Hematopoietic multipotent progenitor cell treated with erythropoietin and hydrocortisone succinate and interleukin-3 and kit ligand, for 4 days (in vitro differentiated cells): ENCODE results near the gene PNPLA1.

Source experiments
- DNase-seq: peaks from one replicate; pipeline ENCODE4 v3.0.0-alpha.2; 2015

The PNPLA1 gene

GRCh38 chr6:36285797-36286196, 15.9 kb downstream of the PNPLA1 start:
- DNase-seq: no peak

DNA sequence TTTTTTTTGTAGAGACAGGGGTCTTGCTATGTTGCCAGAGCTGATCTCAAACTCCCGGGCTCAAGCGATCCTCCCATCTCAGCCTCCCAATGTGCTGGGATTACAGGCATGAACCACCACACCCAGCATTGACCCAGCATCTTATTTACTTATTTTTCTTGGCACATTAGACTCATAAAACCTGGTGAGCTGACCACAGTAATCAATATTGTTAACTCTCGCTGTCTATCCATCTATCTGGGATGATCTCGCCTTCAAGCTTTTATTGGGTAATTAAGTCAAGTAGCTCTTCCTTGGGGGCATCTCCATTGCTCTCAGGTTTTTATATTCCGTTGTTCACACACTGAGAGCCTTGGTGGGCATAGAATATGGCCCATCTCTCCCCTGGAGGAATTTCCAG, 17.0 kb downstream of the PNPLA1 start:
- no peak for DNase-seq

- DNase-seq: no peak
Measured at GRCh38 chr6:36289281-36289878, 19.5 kb downstream of the PNPLA1 start.

DNA sequence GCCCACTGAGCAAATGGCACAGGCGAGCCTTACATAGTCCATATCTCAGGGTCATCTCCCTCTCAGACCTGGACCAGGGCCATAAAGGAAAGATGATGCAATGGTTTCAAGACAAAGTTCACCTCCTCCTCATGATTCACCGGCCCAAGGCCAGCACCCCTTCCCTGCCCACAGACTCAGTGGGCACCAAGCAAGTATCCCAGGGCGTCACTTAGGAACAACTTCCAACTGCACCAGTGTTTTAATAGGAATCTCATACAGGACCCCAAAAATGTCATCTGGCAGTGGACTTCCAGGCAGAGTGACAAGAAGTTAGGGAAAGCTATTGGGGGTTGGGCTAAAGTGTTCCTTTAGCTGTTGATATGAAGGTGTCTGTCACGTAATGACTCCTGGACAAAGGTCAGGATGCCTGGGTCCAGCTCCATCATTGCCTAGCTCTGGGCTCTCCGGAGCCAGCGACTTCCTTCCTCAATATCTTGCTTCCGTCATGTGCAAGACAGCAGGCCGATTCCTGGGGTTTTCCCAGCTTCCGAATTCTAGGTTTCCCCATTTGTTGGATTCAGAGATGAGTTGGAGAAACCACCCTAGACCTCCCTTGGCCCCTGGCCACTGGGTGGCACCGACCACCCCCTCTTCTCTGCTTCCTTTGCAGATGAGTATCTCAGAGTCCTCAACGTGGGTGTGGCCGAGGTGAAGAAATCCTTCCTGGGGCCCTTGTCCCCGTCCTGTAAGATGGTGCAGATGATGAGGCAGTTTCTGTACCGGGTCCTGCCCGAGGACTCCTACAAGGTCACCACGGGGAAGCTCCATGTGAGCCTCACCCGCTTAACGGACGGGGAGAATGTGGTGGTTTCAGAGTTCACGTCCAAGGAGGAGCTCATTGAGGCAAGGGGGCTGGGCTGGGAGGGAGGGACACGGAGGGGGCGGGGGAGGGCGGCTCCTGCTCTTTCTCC, 21.1 kb downstream of the PNPLA1 start:
- peak; percentile 76 for DNase-seq

DNA sequence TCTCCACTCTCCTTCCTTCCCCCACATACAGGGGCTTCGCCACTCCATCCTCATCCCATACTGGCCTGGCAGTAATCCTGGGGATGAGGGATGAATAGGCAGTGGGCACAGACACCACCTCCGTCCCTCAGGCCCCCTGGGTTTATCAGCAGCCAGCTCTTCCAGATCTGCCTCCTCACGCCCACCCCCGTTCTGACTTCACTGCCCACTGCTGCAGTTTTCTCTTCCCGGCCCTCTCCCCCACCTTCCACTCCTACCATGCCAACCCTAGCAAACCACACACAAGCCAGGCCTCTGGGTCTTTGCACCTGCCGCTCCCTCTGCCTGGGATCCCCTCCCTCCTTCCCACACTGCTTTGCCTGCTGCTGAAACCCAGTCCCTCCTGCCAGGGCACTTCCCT, 22.3 kb downstream of the PNPLA1 start:
- DNase-seq: no peak

GRCh38 chr6:36296240-36296639, 26.4 kb downstream of the PNPLA1 start:
- DNase-seq: no peak

DNA sequence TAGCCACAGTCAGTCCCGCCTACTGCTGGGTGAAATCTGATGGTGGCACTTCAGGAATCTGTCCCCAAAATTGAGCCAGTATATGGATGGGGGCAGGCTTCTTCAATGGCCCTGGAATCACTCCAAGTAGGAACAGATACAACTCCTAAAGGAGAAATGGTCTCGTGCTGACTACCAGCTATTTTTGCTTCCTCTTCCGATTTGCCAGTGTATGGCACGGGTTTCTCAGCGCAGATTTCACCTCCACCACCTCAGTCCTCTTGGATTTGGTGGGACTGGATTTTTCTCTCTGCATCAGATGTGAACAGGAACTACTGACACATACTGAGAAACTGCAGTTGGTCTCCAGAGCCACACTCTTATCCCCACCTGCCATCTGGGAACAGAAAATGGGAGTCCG, 27.2 kb downstream of the PNPLA1 start:
- no peak for DNase-seq

DNA sequence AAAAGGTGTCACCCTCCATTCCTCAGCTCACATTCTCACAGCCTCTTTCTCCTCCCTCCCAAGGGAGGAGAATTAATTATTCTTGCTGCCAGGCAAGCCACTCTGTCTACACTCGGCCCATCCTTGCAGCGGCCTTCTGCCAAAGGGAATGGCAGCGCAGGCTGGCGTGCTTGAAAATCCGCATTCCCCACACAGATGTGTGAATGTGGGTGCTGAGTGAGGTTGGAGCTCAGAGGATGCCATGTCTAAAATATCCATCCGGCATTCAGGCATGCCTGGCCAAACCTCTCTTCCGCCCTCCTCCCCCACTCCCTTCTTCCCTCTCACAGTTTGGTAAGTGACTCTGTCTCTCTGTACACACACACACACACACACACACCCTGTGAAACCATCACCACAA, 27.7 kb downstream of the PNPLA1 start:
- no peak for DNase-seq

GRCh38 chr6:36298027-36298426, 28.2 kb downstream of the PNPLA1 start:
- DNase-seq: no peak

GRCh38 chr6:36301085-36301658, 31.3 kb downstream of the PNPLA1 start:
- DNase-seq: no peak

GRCh38 chr6:36301781-36302180, 31.9 kb downstream of the PNPLA1 start:
- no peak for DNase-seq

DNA sequence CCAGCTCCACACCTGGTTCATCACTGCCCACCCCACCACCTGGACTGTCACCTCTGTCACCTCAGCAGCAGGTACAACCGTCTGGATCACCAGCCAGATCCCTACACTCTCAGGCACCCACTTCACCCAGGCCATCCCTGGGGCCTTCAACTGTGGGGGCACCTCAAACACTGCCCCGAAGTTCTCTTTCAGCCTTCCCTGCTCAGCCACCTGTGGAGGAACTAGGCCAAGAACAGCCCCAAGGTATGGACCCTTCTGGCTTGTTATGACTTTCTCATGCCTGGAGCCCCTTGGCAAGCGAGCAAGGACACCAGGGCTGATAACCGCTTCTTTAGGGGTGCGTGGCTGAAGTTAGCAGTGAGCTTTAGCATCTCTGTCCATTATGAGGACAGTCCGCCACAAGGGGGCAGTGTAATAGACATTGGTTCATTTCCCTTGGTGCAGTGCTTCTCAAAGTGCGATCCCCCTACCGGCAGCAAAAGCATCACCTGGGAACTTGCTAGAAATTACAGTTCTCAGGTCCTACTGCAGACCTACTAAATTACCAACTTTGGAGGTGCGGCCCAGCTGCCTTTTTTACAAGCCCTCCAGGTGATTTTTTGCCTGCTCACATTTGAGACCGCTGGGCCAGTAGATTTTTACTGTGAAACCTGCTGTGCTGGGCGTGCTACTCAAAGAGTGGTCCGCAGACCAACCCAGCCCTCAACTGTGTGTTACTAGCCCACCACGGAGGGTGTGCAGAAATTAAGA, 32.5 kb downstream of the PNPLA1 start:
- peak; percentile 96 for DNase-seq

DNA sequence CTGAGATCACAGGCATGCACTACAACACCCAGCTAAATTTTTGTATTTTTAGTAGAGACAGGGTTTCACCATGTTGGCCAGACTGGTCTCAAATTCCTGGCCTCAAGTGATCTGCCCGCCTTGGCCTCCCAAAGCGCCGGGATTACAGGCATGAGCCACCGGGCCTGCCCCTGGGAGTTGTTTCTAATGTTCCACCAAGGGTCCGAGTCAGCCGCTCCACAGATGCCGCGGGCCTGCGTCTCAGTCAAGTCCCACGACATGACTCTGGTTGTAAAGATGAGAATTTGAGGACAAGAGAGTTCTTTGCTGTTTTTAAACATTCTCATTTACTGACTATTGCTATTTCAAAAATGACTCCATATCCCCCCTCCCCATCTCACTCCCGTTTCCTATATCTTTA, 36.0 kb downstream of the PNPLA1 start:
- DNase-seq: no peak

GRCh38 chr6:36306375-36306774, 36.5 kb downstream of the PNPLA1 start:
- no peak for DNase-seq

GRCh38 chr6:36308514-36308913, 38.7 kb downstream of the PNPLA1 start:
- DNase-seq: no peak

DNA sequence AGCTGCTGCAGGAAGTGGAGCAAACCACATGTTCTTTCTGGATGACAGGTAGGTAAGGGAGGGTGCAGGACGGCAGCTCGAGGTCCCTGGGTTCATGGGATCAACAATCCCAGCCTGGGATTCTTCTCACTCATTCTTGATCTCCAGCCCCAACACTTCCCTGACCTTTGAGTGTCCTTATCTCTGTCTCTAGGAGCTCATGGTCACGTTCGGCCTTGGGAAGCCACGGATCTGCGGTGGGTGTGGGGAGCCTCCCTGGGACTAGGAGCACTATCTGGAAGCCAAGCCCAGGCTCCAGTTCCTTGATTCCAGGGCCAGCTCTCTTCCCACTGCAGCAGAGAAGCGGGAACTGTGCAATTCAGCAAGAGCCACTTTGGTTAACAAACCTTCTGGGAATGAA, 39.3 kb downstream of the PNPLA1 start:
- DNase-seq: no peak

DNA sequence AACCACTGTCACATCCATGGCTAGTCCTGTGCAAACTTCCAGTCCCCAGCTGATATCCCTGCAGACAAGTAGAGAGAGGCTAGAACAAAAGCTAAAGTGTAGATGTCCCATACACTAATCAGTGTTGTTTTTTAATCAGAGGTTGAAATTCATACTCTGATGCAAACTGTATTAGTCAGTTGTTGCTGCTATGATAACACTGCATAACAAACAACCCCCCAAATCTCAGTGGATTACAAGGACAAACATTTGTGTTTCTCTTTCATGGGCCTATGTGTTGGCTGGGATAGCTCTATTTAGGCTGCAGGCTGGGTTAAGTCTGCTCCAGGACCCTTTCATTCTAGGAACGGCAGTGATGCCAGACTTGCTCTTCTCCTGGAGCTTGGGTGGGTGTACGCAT, 40.0 kb downstream of the PNPLA1 start:
- no peak for DNase-seq

- DNase-seq: peak; percentile 79
Measured at GRCh38 chr6:36312854-36313648, 43.2 kb downstream of the PNPLA1 start.

DNA sequence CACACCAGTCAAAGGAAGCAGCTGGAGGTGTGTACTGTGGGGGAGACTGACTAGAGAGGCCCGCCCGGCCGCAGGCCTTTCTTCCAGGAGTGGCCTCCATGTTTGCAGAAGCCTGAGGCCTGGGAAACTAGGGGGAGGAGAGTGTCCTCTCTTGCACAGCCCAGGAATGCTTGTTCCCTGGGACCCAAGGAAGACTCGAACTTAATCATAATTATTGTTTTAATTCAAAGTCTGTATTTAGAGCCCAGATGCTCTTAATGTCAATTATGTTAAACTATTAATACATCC, 43.7 kb downstream of the PNPLA1 start:
- no peak for DNase-seq

DNA sequence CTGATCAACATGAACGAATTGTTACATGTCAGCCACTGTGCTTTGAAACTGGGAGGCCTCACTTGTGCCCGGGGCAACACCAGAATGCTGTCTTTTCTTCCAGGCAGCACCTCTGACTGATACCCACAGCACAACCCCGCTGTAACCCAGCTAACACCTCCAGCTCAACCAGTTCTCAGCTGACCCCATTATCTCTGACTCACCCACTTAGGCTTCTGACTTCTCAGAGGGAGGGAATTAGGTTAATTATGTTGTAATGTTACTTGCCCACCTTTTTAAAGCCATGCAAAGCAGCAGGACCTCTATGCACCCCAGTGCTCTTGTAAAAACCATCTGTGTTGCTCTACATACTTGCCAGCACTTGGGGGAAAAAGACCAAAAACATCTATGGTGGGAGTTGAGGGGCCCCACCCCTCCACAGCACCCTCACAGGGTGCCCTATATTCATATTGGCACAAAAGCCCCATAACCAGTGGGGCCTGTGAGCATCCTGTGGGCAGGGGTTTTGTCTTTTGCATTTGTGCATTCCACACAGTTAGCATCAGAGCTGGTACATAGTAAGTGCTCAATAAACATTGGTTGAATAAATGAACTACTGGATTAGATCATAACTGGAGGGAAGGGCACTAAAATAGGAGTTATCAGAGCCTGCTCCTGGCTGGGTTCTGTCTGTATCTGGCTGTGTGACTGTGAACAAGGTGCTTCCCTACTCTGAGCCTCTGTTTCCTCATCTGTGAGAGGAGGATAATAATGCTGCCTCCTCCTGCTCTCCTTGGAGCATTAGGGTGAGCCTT, 44.6 kb downstream of the PNPLA1 start:
- peak; percentile 23 for DNase-seq

- no peak for DNase-seq
Measured at GRCh38 chr6:36315921-36316320, 46.1 kb downstream of the PNPLA1 start.

- DNase-seq: no peak
Measured at GRCh38 chr6:36317623-36318022, 47.8 kb downstream of the PNPLA1 start.
